NCI-H2081 (cell line): ENCODE results near the gene ABCG1.
"Not testable (repeated sequence)": the region's sequence is repeated elsewhere in the genome, so short reads cannot be mapped to it uniquely, and the experiment has no call there.

ENCODE experiments used
- DNase-seq, 2 experiments: peaks; one replicate each; lab custom pipeline; 2025; lab: John Stamatoyannopoulos, UW

The ABCG1 gene

GRCh38 chr21:42291003-42291750, 72.2 kb downstream of the ABCG1 start:
- no peak for DNase-seq

- no peak for DNase-seq
Observed at GRCh38 chr21:42291751-42292562, 73.0 kb downstream of the ABCG1 start.

- DNase-seq = not testable (repeated sequence)
Observed at GRCh38 chr21:42292563-42293142, 73.7 kb downstream of the ABCG1 start.

DNA sequence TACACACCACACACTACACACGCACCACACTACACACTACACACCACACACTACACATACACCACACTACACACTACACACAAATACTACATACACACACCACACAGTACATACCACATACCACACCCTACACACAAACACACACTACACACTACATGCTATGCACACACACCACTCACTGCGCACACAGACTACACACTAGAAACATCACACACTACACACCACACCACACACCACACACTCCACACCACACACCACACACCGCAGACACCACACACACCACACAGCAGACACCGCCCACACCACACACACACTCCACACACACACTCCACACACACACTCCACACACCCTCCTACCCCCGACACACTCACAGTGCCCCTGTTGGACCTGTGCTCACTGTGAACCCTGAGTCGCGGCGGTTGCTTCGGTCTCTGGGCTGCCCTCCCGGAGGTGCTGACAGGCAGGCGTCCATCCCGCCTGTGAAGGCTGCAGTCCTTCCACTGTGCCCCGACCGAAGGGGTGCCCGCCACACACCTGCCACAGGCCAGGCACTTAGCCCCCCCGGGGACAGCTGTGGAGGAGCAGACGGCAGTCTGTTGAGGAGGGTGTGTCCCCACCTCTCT, 74.8 kb downstream of the ABCG1 start:
- DNase-seq = no peak

- no peak for DNase-seq
Observed at GRCh38 chr21:42294273-42294880, 75.4 kb downstream of the ABCG1 start.

GRCh38 chr21:42295845-42296244, 76.9 kb downstream of the ABCG1 start:
- no peak for DNase-seq

- no peak for DNase-seq
Observed at GRCh38 chr21:42296501-42296900, 77.6 kb downstream of the ABCG1 start.

DNA sequence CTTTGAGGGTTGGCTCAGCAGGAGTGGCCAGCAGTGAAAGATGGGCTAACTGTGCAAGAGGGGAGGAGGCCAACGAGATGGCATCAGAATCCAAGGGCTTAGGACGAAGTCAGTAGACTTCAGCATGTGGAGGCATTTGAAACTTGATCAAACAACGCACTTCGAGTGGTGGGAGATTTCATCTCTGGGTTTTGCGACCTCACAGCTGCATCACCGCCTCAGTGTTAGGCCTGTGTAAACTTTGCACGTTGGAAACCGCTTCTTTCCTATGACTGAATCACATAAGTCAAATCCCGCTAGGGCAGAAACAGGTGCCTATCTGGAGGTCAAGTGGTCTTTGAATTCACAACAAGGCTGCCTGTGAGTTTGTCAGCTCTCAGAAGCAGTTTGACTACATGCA, 78.4 kb downstream of the ABCG1 start:
- DNase-seq = no peak

GRCh38 chr21:42298237-42298636, 79.3 kb downstream of the ABCG1 start:
- no peak for DNase-seq

DNA sequence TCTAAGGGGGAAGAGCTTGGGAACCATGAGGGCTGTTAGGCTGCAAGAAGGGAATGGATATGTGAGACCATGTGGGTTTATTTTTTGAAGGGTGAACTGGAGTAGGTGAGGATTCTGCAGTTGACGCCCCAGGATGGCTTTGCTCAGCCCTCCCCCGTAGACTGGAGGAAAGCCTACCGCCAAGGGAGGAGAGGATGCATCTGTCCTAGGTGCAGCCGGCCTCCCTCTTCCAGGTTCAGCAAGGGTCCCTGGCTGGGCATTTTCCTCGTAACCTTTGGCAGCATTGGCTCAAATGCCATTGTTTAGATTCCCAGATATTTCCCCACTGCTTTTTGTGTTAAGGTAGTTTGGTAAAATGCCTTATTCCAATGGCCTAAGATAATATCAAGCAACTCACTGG, 79.7 kb downstream of the ABCG1 start:
- DNase-seq = no peak

GRCh38 chr21:42299324-42300044, 80.5 kb downstream of the ABCG1 start:
- no peak for DNase-seq

DNA sequence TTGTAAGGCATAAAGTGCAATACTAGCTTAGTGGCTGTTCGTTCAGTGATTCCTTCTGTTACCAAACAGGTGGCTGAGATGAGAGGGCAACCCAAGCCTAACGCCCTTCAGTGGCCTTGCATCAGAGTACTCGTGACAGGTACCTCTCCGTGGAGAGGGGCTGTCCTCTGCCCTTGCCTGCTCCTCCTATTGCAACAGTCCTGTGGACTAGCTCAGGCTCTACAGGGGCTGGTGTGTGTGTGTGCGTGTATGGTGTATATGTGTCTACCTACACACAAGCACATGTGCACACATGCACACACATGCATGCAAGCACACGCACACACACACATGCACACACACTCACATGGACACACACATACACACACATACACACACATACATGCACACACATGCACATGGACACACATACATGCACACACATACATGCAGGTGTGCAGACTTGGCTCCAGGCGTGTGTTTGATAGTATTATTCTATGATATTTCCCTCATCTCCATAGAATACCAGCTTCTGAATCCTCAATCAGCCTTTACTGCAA, 81.2 kb downstream of the ABCG1 start:
- no peak for DNase-seq

- DNase-seq = no peak
Observed at GRCh38 chr21:42300956-42301355, 82.0 kb downstream of the ABCG1 start.

- no peak for DNase-seq
Observed at GRCh38 chr21:42301371-42302075, 82.6 kb downstream of the ABCG1 start.

GRCh38 chr21:42302076-42302650, 83.2 kb downstream of the ABCG1 start:
- peak in 1 of 2 experiments; percentile 5 for DNase-seq

GRCh38 chr21:42302794-42303193, 83.9 kb downstream of the ABCG1 start:
- DNase-seq = no peak

- no peak for DNase-seq
Observed at GRCh38 chr21:42303443-42303842, 84.5 kb downstream of the ABCG1 start.

DNA sequence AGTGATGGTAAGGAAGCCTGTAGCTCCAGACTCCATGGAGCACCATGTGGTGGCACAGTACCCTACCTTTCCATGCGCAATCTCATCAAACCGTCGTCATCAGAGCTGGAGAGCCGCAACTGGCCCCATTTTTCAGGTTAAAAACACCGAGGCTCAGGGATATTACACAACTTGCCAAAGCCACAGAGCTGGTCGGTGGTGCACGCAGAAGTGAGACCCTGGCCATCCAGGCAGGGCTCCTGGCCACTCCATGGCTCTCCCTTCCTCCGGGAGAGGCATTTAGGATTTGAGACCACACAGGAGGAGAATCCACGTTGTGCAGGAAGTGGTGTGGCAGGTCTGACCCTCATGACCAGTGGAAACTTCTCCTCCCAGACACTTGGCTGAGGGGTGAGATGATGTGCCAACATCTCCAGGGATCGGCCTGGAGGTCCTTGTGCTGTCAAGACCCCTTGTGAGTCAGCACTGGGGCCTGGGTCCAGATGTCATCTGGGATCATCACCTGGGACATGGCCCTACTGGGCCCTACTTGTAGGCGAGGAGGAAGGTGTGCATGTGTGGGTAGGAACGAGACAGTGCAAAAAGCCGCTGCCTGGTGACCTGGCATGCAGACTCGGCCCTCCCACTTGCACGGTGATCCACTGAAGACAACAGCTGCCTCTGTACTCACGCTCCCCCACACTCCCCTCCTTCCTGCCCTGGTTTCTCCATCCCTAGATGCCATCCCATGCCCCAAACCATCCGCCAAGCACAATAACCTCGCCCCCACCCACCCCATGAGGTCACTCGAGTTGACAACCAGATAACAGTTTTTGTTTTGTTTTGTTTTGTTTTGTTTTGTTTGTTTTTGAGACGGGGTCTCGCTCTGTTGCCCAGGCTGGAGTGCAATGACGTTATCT, 85.9 kb downstream of the ABCG1 start:
- no peak for DNase-seq

DNA sequence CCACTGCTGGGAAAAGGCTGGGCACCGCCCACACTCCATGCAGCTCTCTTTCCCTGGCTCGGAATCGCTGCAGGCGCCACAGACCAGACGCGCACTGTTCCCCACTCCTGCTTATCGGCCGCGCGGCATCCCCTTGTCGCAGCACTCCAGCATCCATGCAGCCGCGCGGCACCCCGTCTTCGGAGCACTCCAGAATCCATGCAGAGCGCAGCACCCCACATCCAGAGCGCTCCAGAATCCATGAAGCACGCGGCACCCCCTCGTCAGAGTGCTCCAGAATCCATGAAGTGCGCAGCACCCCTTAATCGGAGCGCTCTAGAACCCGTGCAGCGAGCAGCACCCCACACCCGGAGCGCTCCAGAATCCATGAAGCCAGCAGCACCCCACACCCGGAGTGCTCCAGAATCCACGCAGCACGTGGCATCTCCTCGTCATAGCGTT, 86.8 kb downstream of the ABCG1 start:
- no peak for DNase-seq
